Endometrial microvascular endothelial cells (primary cell): Measurements from ENCODE around the gene PCDHGB2. TPM values are rescaled to one million over a fixed set of nuclear protein-coding genes. Genes with fewer than 3 reads are reported as not detected.
"Not testable (repeated sequence)": the region's sequence is repeated elsewhere in the genome, so short reads cannot be mapped to it uniquely, and the experiment has no call there.

ENCODE experiments used
- in situ Hi-C: cut with HindIII; loops from 2 replicates; pipeline ENCODE4 v1.10.0; 2017; ENCODE audit warnings: low sequenced_read_pairs, low pct_unique_long_range_greater_than_20kb; ENCODE audit errors: inconsistent ontology term
- total RNA-seq: library from RNA; depleted of rRNA; stranded (reverse); fragments of >200 nt; gene quantifications from one replicate; pipeline ENCODE4 v1.2.3, GENCODE V29; 2015; ENCODE audit errors: inconsistent ontology term

PCDHGB2 gene
- total RNA-seq, 1 donor from 2014 or later = 2.0 TPM

- in situ Hi-C loops = not testable (repeated sequence)
These were observed 15.8 kb downstream of the PCDHGB2 start for GRCh38 chr5:141375444-141376155.

- in situ Hi-C loops = no loop called here
These were observed 22.9 kb downstream of the PCDHGB2 start, which contains the start of gene PCDHGA7 for GRCh38 chr5:141382469-141383294. TSS of gene PCDHGA7 (plus strand) at chr5:141382742. CDS start at chr5:141382900, 158 bp downstream.

GRCh38 chr5:141383345-141383744, 23.6 kb downstream of the PCDHGB2 start:
- in situ Hi-C loops = no loop called here

- in situ Hi-C loops = no loop called here
These were observed 24.9 kb downstream of the PCDHGB2 start for GRCh38 chr5:141384471-141385267.

- in situ Hi-C loops = not testable (repeated sequence)
These were observed 27.9 kb downstream of the PCDHGB2 start, which contains the start of gene PCDHGB4 for GRCh38 chr5:141387557-141388311. TSS of gene PCDHGB4 (plus strand) at chr5:141387698. CDS start at chr5:141387885, 187 bp downstream.

GRCh38 chr5:141388661-141389060, 28.9 kb downstream of the PCDHGB2 start:
- in situ Hi-C loops = no loop called here

- in situ Hi-C loops = no loop called here
These were observed 29.6 kb downstream of the PCDHGB2 start for GRCh38 chr5:141389153-141390042.

GRCh38 chr5:141392429-141393198, 32.8 kb downstream of the PCDHGB2 start, which contains the start of gene PCDHGA8:
TSS of gene PCDHGA8 (plus strand) at chr5:141392633. CDS start at chr5:141392814, 181 bp downstream.
- in situ Hi-C loops = no loop called here

- in situ Hi-C loops = no loop called here
These were observed 33.5 kb downstream of the PCDHGB2 start for GRCh38 chr5:141393267-141393666.

GRCh38 chr5:141394401-141395187, 34.8 kb downstream of the PCDHGB2 start:
- in situ Hi-C loops = not testable (repeated sequence)

GRCh38 chr5:141397756-141398551, 38.2 kb downstream of the PCDHGB2 start, which contains the start of gene PCDHGB5:
TSS of gene PCDHGB5 (plus strand) at chr5:141397947. CDS start at chr5:141398128, 181 bp downstream.
- in situ Hi-C loops = not testable (repeated sequence)

- in situ Hi-C loops = no loop called here
These were observed 38.8 kb downstream of the PCDHGB2 start for GRCh38 chr5:141398608-141399007.

GRCh38 chr5:141399555-141400258, 39.9 kb downstream of the PCDHGB2 start:
- in situ Hi-C loops = no loop called here

GRCh38 chr5:141402553-141403243, 42.9 kb downstream of the PCDHGB2 start, which contains the start of gene PCDHGA9:
TSS of gene PCDHGA9 (plus strand) at chr5:141402778. CDS start at chr5:141402953, 175 bp downstream.
- in situ Hi-C loops = no loop called here
